HepG2 (cell line): ENCODE results near the gene NCOA5. TPM values are rescaled to one million over a fixed set of nuclear protein-coding genes. Genes with fewer than 3 reads are reported as not detected.

Source experiments
- CBFB ChIP-seq: sonication (generic); formaldehyde crosslinking; IDR thresholded peaks from 2 replicates; pipeline ENCODE4 v1.4.0; 2020; ENCODE audit warnings: missing genetic modification reagents
- DPF2 ChIP-seq: sonication (generic); formaldehyde crosslinking; IDR thresholded peaks from 2 replicates; pipeline ENCODE4 v1.4.0; 2020; ENCODE audit warnings: mild to moderate bottlenecking, low read depth, missing genetic modification reagents, borderline replicate concordance
- FIP1L1 ChIP-seq: fragments of 200-400 bp; formaldehyde crosslinking; IDR thresholded peaks from 2 replicates; pipeline ENCODE4 v1.6.1; 2018; ENCODE audit warnings: low read depth, mild to moderate bottlenecking, low read length, moderate library complexity, borderline replicate concordance; ENCODE audit not compliant: insufficient read depth
- MLX ChIP-seq: IDR thresholded peaks from 2 replicates; pipeline ENCODE4 v1.6.1; 2016
- NFYC ChIP-seq: IDR thresholded peaks from 2 replicates; pipeline ENCODE4 v1.6.1; 2016; ENCODE audit warnings: missing genetic modification reagents, missing compliant biosample characterization
- PBX3 ChIP-seq: sonication (generic); formaldehyde crosslinking; IDR thresholded peaks from 2 replicates; pipeline ENCODE4 v1.8.1; 2023; ENCODE audit warnings: missing genetic modification reagents, inconsistent platforms, borderline replicate concordance
- POLR2AphosphoS2 ChIP-seq: IDR thresholded peaks from 2 replicates; pipeline ENCODE4 v1.6.1; 2011; ENCODE audit warnings: low read depth, low read length, improper control_type of control experiment
- RBFOX2 ChIP-seq: fragments of 200-400 bp; formaldehyde crosslinking; IDR thresholded peaks from 2 replicates; pipeline ENCODE4 v1.6.1; 2017; ENCODE audit warnings: low read depth, mild to moderate bottlenecking, low read length
- SMARCE1 ChIP-seq: fragments of 450-650 bp; IDR thresholded peaks from 2 replicates; pipeline ENCODE4 v1.6.1; 2017; ENCODE audit warnings: borderline replicate concordance
- TIGD3 ChIP-seq: sonication (generic); formaldehyde crosslinking; IDR thresholded peaks from 2 replicates; pipeline ENCODE4 v1.5.1; 2020; ENCODE audit warnings: mild to moderate bottlenecking, missing genetic modification reagents, borderline replicate concordance
- ZFY ChIP-seq: sonication (generic); formaldehyde crosslinking; IDR thresholded peaks from 2 replicates; pipeline ENCODE4 v1.4.0; 2020; ENCODE audit warnings: missing genetic modification reagents
- ZNF282 ChIP-seq: fragments of 450-650 bp; IDR thresholded peaks from 2 replicates; pipeline ENCODE4 v1.6.1; 2018; ENCODE audit not compliant: partially characterized antibody
- ZNF879 ChIP-seq: sonication (generic); formaldehyde crosslinking; IDR thresholded peaks from 2 replicates; pipeline ENCODE4 v1.8.1; 2023; ENCODE audit warnings: missing genetic modification reagents
- ZZZ3 ChIP-seq: sonication (generic); formaldehyde crosslinking; IDR thresholded peaks from 2 replicates; pipeline ENCODE4 v1.4.0; 2020; ENCODE audit warnings: missing genetic modification reagents, mild to moderate bottlenecking, borderline replicate concordance
- polyA plus RNA-seq, 8 experiments: library from polyadenylated mRNA; depleted of rRNA in 3 of 8; stranded (reverse) in 7 of 8; unstranded in 1 of 8; fragments of >200 nt; fragmentation: Illumina TruSeq in 4 of 8; extraction: Trizol in 4 of 8; gene quantifications; 2 replicates each; pipeline versions ENCODE4 v1.2.1 to v1.2.3, GENCODE V29; 2011 to 2016; ENCODE audit warnings: low read depth in 4 of 8, missing spikeins in 1 of 8, mixed read lengths in 1 of 8; ENCODE audit not compliant: insufficient read depth in 1 of 8
- total RNA-seq, 5 experiments: library from RNA; depleted of rRNA; stranded (reverse); fragments of >200 nt; fragmentation: Illumina TruSeq; extraction: Trizol; gene quantifications; 2 replicates each; pipeline ENCODE4 v1.2.3, GENCODE V29; 2016; ENCODE audit warnings: low read depth in 1 of 5
- TF ChIP-seq, protein P1 (sequence below): sonication (generic); formaldehyde crosslinking; IDR thresholded peaks from 2 replicates; pipeline ENCODE4 v1.5.0; 2020; ENCODE audit warnings: mild to moderate bottlenecking, missing genetic modification reagents
- TF ChIP-seq, protein P2 (sequence below): sonication (generic); formaldehyde crosslinking; conservative IDR thresholded peaks from 2 replicates; pipeline ENCODE4 v1.5.0; 2020; ENCODE audit warnings: missing genetic modification reagents
- TF ChIP-seq, protein P3 (sequence below): sonication (generic); formaldehyde crosslinking; conservative IDR thresholded peaks from 2 replicates; pipeline ENCODE4 v1.4.0; 2020; ENCODE audit warnings: missing genetic modification reagents

NCOA5 gene
- total and polyA plus RNA-seq, 2 of the 13 experiments (the other 11 are each of a cell fraction or from before 2014, with no cell fraction given), result 16.5 to 28.4 TPM

DNA sequence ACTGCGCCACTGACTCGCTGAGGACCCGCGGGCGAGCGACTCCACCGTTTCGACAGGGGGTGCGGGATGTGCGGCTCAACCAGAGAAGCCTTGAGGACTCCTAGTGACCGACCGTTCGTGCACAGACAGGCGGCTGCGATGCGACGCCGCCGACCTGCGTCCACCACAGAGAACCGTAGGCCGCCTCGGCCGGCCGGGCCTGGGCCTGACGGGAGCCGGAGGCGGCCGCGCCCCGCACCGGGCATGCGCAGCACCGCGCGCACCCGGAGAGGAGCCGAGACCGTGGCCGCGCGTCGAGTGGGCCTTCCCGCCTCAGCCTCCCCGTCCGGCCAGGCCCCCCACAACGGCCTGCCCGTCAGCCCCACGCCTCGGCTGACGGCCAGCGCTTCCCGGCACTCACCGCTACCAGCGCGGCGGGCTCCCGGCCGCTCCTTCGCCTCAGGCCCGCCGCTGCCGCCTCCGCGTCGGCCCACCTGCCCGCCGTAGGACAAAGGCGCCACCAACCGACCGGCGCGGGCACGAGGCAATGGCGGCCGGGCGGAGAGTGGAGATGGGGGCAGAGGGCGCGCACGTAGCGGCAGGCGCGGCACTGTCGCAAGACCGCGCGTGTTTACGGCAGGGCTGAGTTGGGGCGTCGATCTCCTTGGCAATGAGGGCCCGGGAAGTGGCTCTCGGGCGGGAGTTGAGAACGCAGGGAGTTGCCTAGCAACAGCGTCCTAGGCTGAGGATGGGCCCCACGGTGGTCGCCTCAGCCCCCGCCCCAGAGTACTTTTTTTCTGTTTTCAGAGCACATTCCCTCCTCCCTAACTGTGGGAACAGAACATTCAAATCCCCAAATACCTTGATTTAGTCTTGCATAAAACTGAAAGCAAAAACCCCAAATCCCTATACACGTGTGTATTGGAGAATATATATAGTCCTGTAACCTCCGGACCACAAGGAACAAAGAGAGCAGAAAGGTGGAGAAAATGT lies at the start of gene NCOA5 (continued):
- TF ChIP-seq PBX3 (CRISPR knock-in tag) (peak; percentile 83; the same call in 1 of the 2 replicates), ZNF879 (no peak), CBFB (CRISPR knock-in tag) (peak; percentile 86; the same call in 1 of the 2 replicates), ZZZ3 (CRISPR knock-in tag) (no peak; the same call in 1 of the 2 replicates), FIP1L1 (0 out of 2 replicates have a peak, but pooled peaks have one; percentile 68), ZFY (CRISPR knock-in tag) (peak; percentile 100), NFYC (CRISPR knock-in tag) (peak; percentile 36), SMARCE1 (0 out of 2 replicates have a peak, but pooled peaks have one; percentile 24), POLR2AphosphoS2 (peak; percentile 94), ZNF282 (no peak), MLX (CRISPR knock-in tag) (peak; percentile 72), RBFOX2 (peak; percentile 100), DPF2 (CRISPR knock-in tag) (no peak), TIGD3 (CRISPR knock-in tag) (peak; percentile 91; the same call in 1 of the 2 replicates)
- TF ChIP-seq, protein P1, sequence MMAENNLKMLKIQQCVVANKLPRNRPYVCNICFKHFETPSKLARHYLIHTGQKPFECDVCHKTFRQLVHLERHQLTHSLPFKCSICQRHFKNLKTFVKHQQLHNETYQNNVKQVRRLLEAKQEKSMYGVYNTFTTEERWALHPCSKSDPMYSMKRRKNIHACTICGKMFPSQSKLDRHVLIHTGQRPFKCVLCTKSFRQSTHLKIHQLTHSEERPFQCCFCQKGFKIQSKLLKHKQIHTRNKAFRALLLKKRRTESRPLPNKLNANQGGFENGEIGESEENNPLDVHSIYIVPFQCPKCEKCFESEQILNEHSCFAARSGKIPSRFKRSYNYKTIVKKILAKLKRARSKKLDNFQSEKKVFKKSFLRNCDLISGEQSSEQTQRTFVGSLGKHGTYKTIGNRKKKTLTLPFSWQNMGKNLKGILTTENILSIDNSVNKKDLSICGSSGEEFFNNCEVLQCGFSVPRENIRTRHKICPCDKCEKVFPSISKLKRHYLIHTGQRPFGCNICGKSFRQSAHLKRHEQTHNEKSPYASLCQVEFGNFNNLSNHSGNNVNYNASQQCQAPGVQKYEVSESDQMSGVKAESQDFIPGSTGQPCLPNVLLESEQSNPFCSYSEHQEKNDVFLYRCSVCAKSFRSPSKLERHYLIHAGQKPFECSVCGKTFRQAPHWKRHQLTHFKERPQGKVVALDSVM (CRISPR knock-in tag), result peak; percentile 95
- TF ChIP-seq, protein P2, sequence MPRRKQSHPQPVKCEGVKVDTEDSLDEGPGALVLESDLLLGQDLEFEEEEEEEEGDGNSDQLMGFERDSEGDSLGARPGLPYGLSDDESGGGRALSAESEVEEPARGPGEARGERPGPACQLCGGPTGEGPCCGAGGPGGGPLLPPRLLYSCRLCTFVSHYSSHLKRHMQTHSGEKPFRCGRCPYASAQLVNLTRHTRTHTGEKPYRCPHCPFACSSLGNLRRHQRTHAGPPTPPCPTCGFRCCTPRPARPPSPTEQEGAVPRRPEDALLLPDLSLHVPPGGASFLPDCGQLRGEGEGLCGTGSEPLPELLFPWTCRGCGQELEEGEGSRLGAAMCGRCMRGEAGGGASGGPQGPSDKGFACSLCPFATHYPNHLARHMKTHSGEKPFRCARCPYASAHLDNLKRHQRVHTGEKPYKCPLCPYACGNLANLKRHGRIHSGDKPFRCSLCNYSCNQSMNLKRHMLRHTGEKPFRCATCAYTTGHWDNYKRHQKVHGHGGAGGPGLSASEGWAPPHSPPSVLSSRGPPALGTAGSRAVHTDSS (CRISPR knock-in tag), result 0 out of 2 replicates have a peak, but pooled peaks have one; percentile 17
- TF ChIP-seq, protein P3, sequence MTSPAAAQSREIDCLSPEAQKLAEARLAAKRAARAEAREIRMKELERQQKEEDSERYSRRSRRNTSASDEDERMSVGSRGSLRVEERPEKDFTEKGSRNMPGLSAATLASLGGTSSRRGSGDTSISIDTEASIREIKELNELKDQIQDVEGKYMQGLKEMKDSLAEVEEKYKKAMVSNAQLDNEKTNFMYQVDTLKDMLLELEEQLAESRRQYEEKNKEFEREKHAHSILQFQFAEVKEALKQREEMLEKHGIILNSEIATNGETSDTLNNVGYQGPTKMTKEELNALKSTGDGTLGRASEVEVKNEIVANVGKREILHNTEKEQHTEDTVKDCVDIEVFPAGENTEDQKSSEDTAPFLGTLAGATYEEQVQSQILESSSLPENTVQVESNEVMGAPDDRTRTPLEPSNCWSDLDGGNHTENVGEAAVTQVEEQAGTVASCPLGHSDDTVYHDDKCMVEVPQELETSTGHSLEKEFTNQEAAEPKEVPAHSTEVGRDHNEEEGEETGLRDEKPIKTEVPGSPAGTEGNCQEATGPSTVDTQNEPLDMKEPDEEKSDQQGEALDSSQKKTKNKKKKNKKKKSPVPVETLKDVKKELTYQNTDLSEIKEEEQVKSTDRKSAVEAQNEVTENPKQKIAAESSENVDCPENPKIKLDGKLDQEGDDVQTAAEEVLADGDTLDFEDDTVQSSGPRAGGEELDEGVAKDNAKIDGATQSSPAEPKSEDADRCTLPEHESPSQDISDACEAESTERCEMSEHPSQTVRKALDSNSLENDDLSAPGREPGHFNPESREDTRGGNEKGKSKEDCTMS (CRISPR knock-in tag), result peak; percentile 71; the same call in 1 of the 2 replicates
